ENCODE data around the gene SEMA5B. TPM values are rescaled to one million over a fixed set of nuclear protein-coding genes. Genes with fewer than 3 reads are reported as not detected.

The SEMA5B gene
- total and polyA plus RNA-seq, 3 donors from 2014 or later, result 0.68 to 2.0 (median 1.3) TPM

GRCh38 chr3:122918576-122919290, 108.8 kb downstream of the SEMA5B start:
- H3K9me3 ChIP-seq, result no peaks in the 10 kb centered on the region
- no peaks in the 10 kb centered on the region for H3K27me3 ChIP-seq
- no peak overlapping the region for H3K4me3 ChIP-seq
- 45 to 50% methylated on average over 5 of the region's 5 CpGs for WGBS, 2 donors
- TF ChIP-seq CTCF (IDR thresholded peaks at IDR 0.05) (no peak), POLR2A (IDR thresholded peaks at IDR 0.05) (no peak)
- H3K4me1 ChIP-seq, result no peaks in the 10 kb centered on the region
- intact Hi-C loops (cut with DNase I; ENCODE audit: low total_unique reads), result no loop called here
- no peak for DNase-seq
- H3K36me3 ChIP-seq (ENCODE audit: low read depth, missing control alignments), result no peaks in the 10 kb centered on the region
- no peak overlapping the region for H3K27ac ChIP-seq

- WGBS, 2 donors, result 84 to 90% methylated on average over 4 of the region's 4 CpGs
- H3K36me3 ChIP-seq (ENCODE audit: low read depth, missing control alignments), result no peaks in the 10 kb centered on the region
- no peak overlapping the region for H3K4me3 ChIP-seq
- H3K9me3 ChIP-seq, result no peaks in the 10 kb centered on the region
- H3K4me1 ChIP-seq, result no peaks in the 10 kb centered on the region
- TF ChIP-seq CTCF (IDR thresholded peaks at IDR 0.05) (no peak), POLR2A (IDR thresholded peaks at IDR 0.05) (no peak)
- intact Hi-C loops (cut with DNase I; ENCODE audit: low total_unique reads), result no loop called here
- no peak overlapping the region for H3K27ac ChIP-seq
- DNase-seq, result no peak
- no peaks in the 10 kb centered on the region for H3K27me3 ChIP-seq
Measured at GRCh38 chr3:122917412-122917811, 110.2 kb downstream of the SEMA5B start.

GRCh38 chr3:122916580-122916979, 111.0 kb downstream of the SEMA5B start:
- Histone ChIP-seq H3K27ac (no peak overlapping the region), H3K4me3 (no peak overlapping the region), H3K9me3 (no peaks in the 10 kb centered on the region), H3K36me3 (ENCODE audit: low read depth, missing control alignments) (no peaks in the 10 kb centered on the region), H3K4me1 (no peaks in the 10 kb centered on the region), H3K27me3 (no peaks in the 10 kb centered on the region)
- DNase-seq, result no peak
- no peak for TF ChIP-seq POLR2A (IDR thresholded peaks at IDR 0.05)
- TF ChIP-seq CTCF (IDR thresholded peaks at IDR 0.05), result no peak
- WGBS, 2 donors, result 93 to 96% methylated on average over 6 of the region's 6 CpGs
- intact Hi-C loops (cut with DNase I; ENCODE audit: low total_unique reads), result no loop called here

GRCh38 chr3:122916084-122916483, 111.5 kb downstream of the SEMA5B start:
- Histone ChIP-seq H3K4me3 (no peak overlapping the region), H3K36me3 (ENCODE audit: low read depth, missing control alignments) (no peaks in the 10 kb centered on the region), H3K27ac (no peak overlapping the region), H3K9me3 (no peaks in the 10 kb centered on the region), H3K4me1 (no peaks in the 10 kb centered on the region), H3K27me3 (no peaks in the 10 kb centered on the region)
- no peak for DNase-seq
- WGBS, 2 donors, result 84 to 91% methylated on average over 4 of the region's 4 CpGs
- TF ChIP-seq CTCF (IDR thresholded peaks at IDR 0.05) (no peak), POLR2A (IDR thresholded peaks at IDR 0.05) (no peak)
- intact Hi-C loops (cut with DNase I; ENCODE audit: low total_unique reads), result no loop called here
